Dermis blood vessel endothelial cell (primary cell): ENCODE measurements around the gene DCAF5. TPM values are rescaled to one million over a fixed set of nuclear protein-coding genes. Genes with fewer than 3 reads are reported as not detected.
A peak's percentile ranks its signal among the peaks of the same experiment; 100 is the strongest.
"Not testable (repeated sequence)": the region's sequence is repeated elsewhere in the genome, so short reads cannot be mapped to it uniquely, and the experiment has no call there.

Experiments
- DNase-seq: peaks from one replicate; pipeline ENCODE4 v3.0.0; 2010
- total RNA-seq: library from RNA; depleted of rRNA; stranded (reverse); fragments of >200 nt; gene quantifications from 2 replicates; pipeline ENCODE4 v1.2.3, GENCODE V29; 2014

DCAF5 gene
- total RNA-seq, 1 donor from 2014 or later, result 13.6 TPM

- DNase-seq, result no peak
These were observed 84.0 kb downstream of the DCAF5 start for GRCh38 chr14:69068744-69069421.

- DNase-seq, result no peak
These were observed 86.3 kb downstream of the DCAF5 start for GRCh38 chr14:69066396-69067171.

- DNase-seq, result not testable (repeated sequence)
These were observed 87.0 kb downstream of the DCAF5 start for GRCh38 chr14:69065934-69066333.

GRCh38 chr14:69064596-69064995 is 88.3 kb downstream of the DCAF5 start:
- DNase-seq, result no peak

GRCh38 chr14:69059658-69060623 is 93.0 kb downstream of the DCAF5 start:
- peak; percentile 83 for DNase-seq

GRCh38 chr14:69055999-69056788 is 96.7 kb downstream of the DCAF5 start:
- DNase-seq, result peak; percentile 69

- peak; percentile 96 for DNase-seq
These were observed 97.8 kb downstream of the DCAF5 start for GRCh38 chr14:69055125-69055524.

- no peak for DNase-seq
These were observed 98.9 kb downstream of the DCAF5 start for GRCh38 chr14:69054030-69054429.

- peak; percentile 83 for DNase-seq
These were observed 100.7 kb downstream of the DCAF5 start for GRCh38 chr14:69052181-69052601.

- peak; percentile 58 for DNase-seq
These were observed 102.4 kb downstream of the DCAF5 start for GRCh38 chr14:69050240-69051184.

- DNase-seq, result peak; percentile 91
These were observed 103.2 kb downstream of the DCAF5 start for GRCh38 chr14:69049675-69050074.

- peak; percentile 70 for DNase-seq
These were observed 104.5 kb downstream of the DCAF5 start for GRCh38 chr14:69048456-69048855.

GRCh38 chr14:69047255-69047654 is 105.7 kb downstream of the DCAF5 start:
- no peak for DNase-seq

- peak; percentile 96 for DNase-seq
These were observed 106.5 kb downstream of the DCAF5 start for GRCh38 chr14:69046476-69046860.

GRCh38 chr14:69045857-69046475 is 107.0 kb downstream of the DCAF5 start:
- DNase-seq, result peak; percentile 66

GRCh38 chr14:69044965-69045555 is 107.9 kb downstream of the DCAF5 start:
- peak; percentile 79 for DNase-seq

- peak; percentile 10 for DNase-seq
These were observed 108.6 kb downstream of the DCAF5 start for GRCh38 chr14:69044296-69044695.

- DNase-seq, result peak; percentile 75
These were observed 109.2 kb downstream of the DCAF5 start for GRCh38 chr14:69043596-69044260.

- DNase-seq, result peak; percentile 26
These were observed 110.0 kb downstream of the DCAF5 start for GRCh38 chr14:69042787-69043444.
